Endothelial cell of umbilical vein (primary cell): ENCODE results near the gene SORCS2. TPM values are rescaled to one million over a fixed set of nuclear protein-coding genes. Genes with fewer than 3 reads are reported as not detected.

Experiments
- BruUV-seq: library from RNA; stranded (reverse); fragments of 400-500 nt; replicated peaks from 2 replicates; lab custom pipeline; 2021; lab: Mats Ljungman, UMichigan
- CTCF ChIA-PET: fragments of 300-600, 350-600 bp; sonication (Branson Sonifier 250); formaldehyde crosslinking; loops from one replicate; lab custom pipeline; 2021; ENCODE audit warnings: antibody characterized with exemption, inconsistent platforms; lab: Charles Lee
- POLR2A ChIA-PET: fragments of 300-600, 350-600 bp; sonication (Branson Sonifier 250); formaldehyde crosslinking; loops from one replicate; lab custom pipeline; 2021; ENCODE audit warnings: antibody characterized with exemption, inconsistent platforms; lab: Charles Lee
- DNase-seq: peaks from one replicate; pipeline ENCODE4 v3.0.0-alpha.2; 2011; ENCODE audit warnings: low read depth, low spot score
- FAIRE-seq: peaks from 2 replicates; lab custom pipeline; 2011; peaks lifted over from hg19 to GRCh38; lab: Jason Lieb, UNC
- H2AFZ ChIP-seq: 2 replicates; pipeline ENCODE4 v1.6.0; 2012; ENCODE audit warnings: low read depth, low read length, control low read depth, inconsistent platforms
- H3K27ac ChIP-seq: 2 replicates; pipeline ENCODE4 v1.5.1; 2011; ENCODE audit warnings: low read depth, mild to moderate bottlenecking, control low read depth, low read length, moderate library complexity; ENCODE audit not compliant: insufficient read depth
- H3K27me3 ChIP-seq, 2 experiments: 2 replicates each; pipeline versions ENCODE4 v1.6.0 to v1.6.1; 2011; ENCODE audit warnings: low read length in 2 of 2, mixed read lengths in 1 of 2; ENCODE audit not compliant: control insufficient read depth in 2 of 2, insufficient read depth in 2 of 2
- H3K36me3 ChIP-seq, 2 experiments: 2 replicates in 1 of 2; 3 replicates in 1 of 2; pipeline ENCODE4 v1.5.1; 2011; ENCODE audit warnings: low read length in 2 of 2, mild to moderate bottlenecking in 1 of 2, moderate library complexity in 1 of 2; ENCODE audit not compliant: control insufficient read depth in 2 of 2, insufficient read depth in 2 of 2; ENCODE audit errors: extremely low read depth in 1 of 2
- H3K4me1 ChIP-seq: 3 replicates; pipeline ENCODE4 v1.5.1; 2011; ENCODE audit warnings: mild to moderate bottlenecking, low read length; ENCODE audit not compliant: control insufficient read depth, insufficient read depth; ENCODE audit errors: extremely low read depth
- H3K4me2 ChIP-seq: 2 replicates; pipeline ENCODE4 v1.6.1; 2011; ENCODE audit warnings: low read length, control low read depth, mixed read lengths; ENCODE audit not compliant: insufficient read depth
- H3K4me3 ChIP-seq, 3 experiments: fragments of 200-600 bp in 1 of 3; sonication (generic), shearing (Covaris generic) in 1 of 3; replicated peaks in 1 of 3; 2 replicates each; pipeline ENCODE4 v1.5.1; 2011 to 2016; ENCODE audit warnings: control low read depth in 3 of 3, low read length in 3 of 3, mild to moderate bottlenecking in 2 of 3, inconsistent platforms in 1 of 3, low read depth in 1 of 3, moderate library complexity in 1 of 3; ENCODE audit not compliant: insufficient read depth in 1 of 3
- H3K79me2 ChIP-seq: 2 replicates; pipeline ENCODE4 v1.6.0; 2012; ENCODE audit warnings: low read length, inconsistent platforms; ENCODE audit not compliant: control insufficient read depth, insufficient read depth
- H3K9ac ChIP-seq: replicated peaks from 2 replicates; pipeline ENCODE3; 2011; ENCODE audit warnings: low read length, control low read depth; ENCODE audit not compliant: insufficient read depth; ENCODE audit errors: extremely low read depth
- H3K9me1 ChIP-seq: replicated peaks from 3 replicates; pipeline ENCODE4 v1.6.0; 2011; ENCODE audit warnings: mild to moderate bottlenecking, low read length; ENCODE audit not compliant: control insufficient read depth, insufficient read depth; ENCODE audit errors: extremely low read depth
- H3K9me3 ChIP-seq: replicated peaks from 2 replicates; pipeline ENCODE4 v1.5.1; 2012; ENCODE audit warnings: low read length, inconsistent platforms; ENCODE audit not compliant: control insufficient read depth, insufficient read depth
- H4K20me1 ChIP-seq: replicated peaks from 2 replicates; pipeline ENCODE3; 2011; ENCODE audit warnings: mild to moderate bottlenecking, low read length; ENCODE audit not compliant: control insufficient read depth, insufficient read depth; ENCODE audit errors: extremely low read depth
- GATA2 ChIP-seq: IDR thresholded peaks from 2 replicates; pipeline ENCODE4 v1.7.0; 2011; ENCODE audit warnings: low read depth, mild to moderate bottlenecking, moderate library complexity, mixed read lengths, low read length; ENCODE audit not compliant: insufficient read length, insufficient read depth
- JUN ChIP-seq: IDR thresholded peaks from 2 replicates; pipeline ENCODE4 v1.6.1; 2011; ENCODE audit warnings: borderline replicate concordance, low read depth; ENCODE audit not compliant: insufficient read length, insufficient read depth
- MAX ChIP-seq: IDR thresholded peaks from 2 replicates; pipeline ENCODE4 v1.6.1; 2011; ENCODE audit not compliant: insufficient read depth, insufficient read length
- POLR2A ChIP-seq: IDR thresholded peaks from 2 replicates; pipeline ENCODE4 v1.6.1; 2012; ENCODE audit warnings: low read depth, mild to moderate bottlenecking, control low read depth, low read length
- dilution Hi-C: fragments of 300-500 bp; cut with MboI; formaldehyde crosslinking; loops from one replicate; pipeline ENCODE4 v1.15.0; 2019; ENCODE audit warnings: low sequenced_read_pairs; ENCODE audit not compliant: extremely low pct_ligation_motif_present
- intact Hi-C: fragments of 100-400 bp; cut with micrococcal nuclease; formaldehyde crosslinking; loops from one replicate; pipeline ENCODE4 v1.10.0; 2022
- polyA plus RNA-seq, 4 experiments: library from polyadenylated mRNA; depleted of rRNA in 3 of 4; stranded (reverse) in 3 of 4; unstranded in 1 of 4; fragments of >200 nt; gene quantifications; 2 replicates each; pipeline versions ENCODE4 v1.2.1 to v1.2.3, GENCODE V29; 2011 to 2012; ENCODE audit warnings: missing spikeins in 1 of 4
- total RNA-seq: library from RNA; stranded (reverse); gene quantifications from 2 replicates; pipeline ENCODE4 v1.2.3, GENCODE V29; 2021
- TF ChIP-seq, protein P1 (sequence below), 2 donors: IDR thresholded peaks; 1 replicate in 1 of 2; 2 replicates in 1 of 2; pipeline ENCODE4 v1.5.1; 2011; ENCODE audit warnings: low read length in 2 of 2, mild to moderate bottlenecking in 2 of 2, moderate library complexity in 2 of 2, control low read depth in 1 of 2, inconsistent platforms in 1 of 2, low read depth in 1 of 2; ENCODE audit not compliant: insufficient read depth in 1 of 2; ENCODE audit errors: extremely low read depth in 1 of 2

SORCS2 gene
- total and polyA plus RNA-seq, 2 donors (not counting 3 experiments of a cell fraction or from before 2014, with no cell fraction given): not detected

DNA sequence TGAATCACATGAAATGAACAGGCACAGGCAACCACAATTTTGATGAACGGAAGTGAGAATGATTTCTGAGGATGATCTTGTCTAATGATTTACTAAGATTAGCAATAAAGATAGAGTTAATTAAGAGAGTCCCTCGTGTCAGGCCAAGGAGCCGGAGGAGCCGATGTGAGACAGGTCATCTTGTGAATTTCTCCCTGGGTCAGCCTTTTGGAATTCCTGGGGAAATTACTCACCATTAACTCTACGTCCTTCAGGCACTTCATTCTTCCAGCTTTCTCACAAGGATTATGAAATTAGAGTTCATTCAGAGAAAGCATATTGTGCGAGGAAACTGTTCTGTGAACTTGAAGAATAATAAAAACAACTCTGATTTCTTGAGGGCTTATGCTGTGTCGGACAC lies 155.6 kb downstream of the SORCS2 start:
- DNase-seq (no peak), FAIRE-seq (no peak)
- Histone ChIP-seq H3K9ac (no peak overlapping the region), H4K20me1 (no peaks in the 10 kb centered on the region), H3K9me3 (no peaks in the 10 kb centered on the region), H3K27me3 (no peaks in the 10 kb centered on the region), H3K36me3 (no peaks in the 10 kb centered on the region), H3K4me3 (no peak overlapping the region), H3K79me2 (no peaks in the 10 kb centered on the region), H3K9me1 (no peaks in the 10 kb centered on the region), H2AFZ (no peak overlapping the region), H3K4me2 (no peak overlapping the region), H3K27ac (no peak overlapping the region), H3K4me1 (no peaks in the 10 kb centered on the region)
- TF ChIP-seq JUN: no peak
- TF ChIP-seq, protein P1, sequence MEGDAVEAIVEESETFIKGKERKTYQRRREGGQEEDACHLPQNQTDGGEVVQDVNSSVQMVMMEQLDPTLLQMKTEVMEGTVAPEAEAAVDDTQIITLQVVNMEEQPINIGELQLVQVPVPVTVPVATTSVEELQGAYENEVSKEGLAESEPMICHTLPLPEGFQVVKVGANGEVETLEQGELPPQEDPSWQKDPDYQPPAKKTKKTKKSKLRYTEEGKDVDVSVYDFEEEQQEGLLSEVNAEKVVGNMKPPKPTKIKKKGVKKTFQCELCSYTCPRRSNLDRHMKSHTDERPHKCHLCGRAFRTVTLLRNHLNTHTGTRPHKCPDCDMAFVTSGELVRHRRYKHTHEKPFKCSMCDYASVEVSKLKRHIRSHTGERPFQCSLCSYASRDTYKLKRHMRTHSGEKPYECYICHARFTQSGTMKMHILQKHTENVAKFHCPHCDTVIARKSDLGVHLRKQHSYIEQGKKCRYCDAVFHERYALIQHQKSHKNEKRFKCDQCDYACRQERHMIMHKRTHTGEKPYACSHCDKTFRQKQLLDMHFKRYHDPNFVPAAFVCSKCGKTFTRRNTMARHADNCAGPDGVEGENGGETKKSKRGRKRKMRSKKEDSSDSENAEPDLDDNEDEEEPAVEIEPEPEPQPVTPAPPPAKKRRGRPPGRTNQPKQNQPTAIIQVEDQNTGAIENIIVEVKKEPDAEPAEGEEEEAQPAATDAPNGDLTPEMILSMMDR (IDR thresholded peaks at IDR 0.05; ENCODE audit: extremely low read depth in 1 of 2, insufficient read depth in 1 of 2, low read depth in 1 of 2, low read length in 2 of 2): no peak
- TF ChIP-seq GATA2: no peak
- TF ChIP-seq POLR2A: no peak
- no peak for TF ChIP-seq MAX
- dilution Hi-C loops: no loop called here
- CTCF ChIA-PET: no interaction called here
- BruUV-seq: no TSS peak
- POLR2A ChIA-PET: no interaction called here
- intact Hi-C loops: no loop called here
